SK-N-MC (cell line): Measurements from ENCODE around the gene PCDHGB3.

Source experiments
- EZH2 ChIP-seq: fragments of 200-600 bp; sonication (generic); IDR thresholded peaks from one replicate; pipeline ENCODE4 v1.6.1; 2017; ENCODE audit warnings: antibody characterized with exemption
- POLR2AphosphoS5 ChIP-seq: IDR thresholded peaks from 2 replicates; pipeline ENCODE4 v1.6.1; 2012; ENCODE audit warnings: mild to moderate bottlenecking, low read depth, low read length, borderline replicate concordance

DNA sequence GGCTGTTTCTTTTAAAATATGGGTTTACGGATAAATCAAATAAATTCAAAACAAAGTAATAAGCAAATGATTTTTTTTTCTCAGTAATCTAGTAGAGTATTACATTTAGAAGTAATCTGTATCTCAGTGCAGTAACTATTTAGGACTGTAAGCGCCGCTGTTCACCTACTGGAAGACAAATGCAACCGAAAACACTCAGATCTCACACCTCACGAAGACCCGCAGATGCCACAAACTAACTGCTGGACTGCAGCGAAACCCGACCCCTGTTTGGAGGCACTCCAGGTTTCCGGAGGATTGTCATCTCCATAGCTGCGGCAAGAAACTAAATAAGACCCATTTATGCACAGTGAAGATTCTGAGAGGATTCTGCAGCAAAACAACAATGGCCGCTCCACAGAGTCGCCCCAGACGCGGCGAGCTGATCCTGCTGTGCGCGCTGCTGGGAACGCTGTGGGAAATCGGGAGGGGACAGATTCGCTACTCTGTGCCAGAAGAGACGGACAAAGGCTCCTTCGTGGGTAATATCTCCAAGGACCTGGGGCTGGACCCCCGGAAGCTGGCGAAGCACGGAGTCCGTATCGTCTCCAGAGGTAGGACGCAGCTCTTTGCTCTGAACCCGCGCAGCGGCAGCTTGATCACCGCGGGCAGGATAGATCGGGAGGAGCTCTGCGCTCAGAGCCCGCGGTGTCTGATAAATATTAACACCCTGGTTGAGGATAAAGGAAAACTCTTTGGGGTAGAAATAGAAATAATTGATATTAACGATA lies 22.6 kb downstream of the PCDHGB3 start, which contains the start of gene PCDHGA8:
- no peak for TF ChIP-seq POLR2AphosphoS5
- TF ChIP-seq EZH2 = no peak
